ENCODE data around the gene CEP95. TPM values are rescaled to one million over a fixed set of nuclear protein-coding genes. Genes with fewer than 3 reads are reported as not detected.

CEP95 gene
- total and polyA plus RNA-seq, 2 of the 13 experiments (the other 11 are each of a cell fraction or from before 2014, with no cell fraction given): 65.9 to 68.8 TPM

- TF ChIP-seq GFI1 (CRISPR knock-in tag; IDR thresholded peaks at IDR 0.05; ENCODE audit: borderline replicate concordance) (no peak), ZNF329 (CRISPR knock-in tag; IDR thresholded peaks at IDR 0.05; ENCODE audit: low read depth) (0 out of 2 replicates have a peak, but pooled peaks have one; percentile 43), SETDB1 (CRISPR knock-in tag; IDR thresholded peaks at IDR 0.05; ENCODE audit: borderline replicate concordance) (no peak), BCLAF1 (IDR thresholded peaks at IDR 0.05) (no peak), BCL6 (CRISPR knock-in tag; IDR thresholded peaks at IDR 0.05) (no peak), POLR2AphosphoS2 (IDR thresholded peaks at IDR 0.05; ENCODE audit: low read depth, low read length) (no peak), NAIF1 (CRISPR knock-in tag; IDR thresholded peaks at IDR 0.05; ENCODE audit: borderline replicate concordance) (0 out of 2 replicates have a peak, but pooled peaks have one; percentile 0), AKNA (CRISPR knock-in tag; IDR thresholded peaks at IDR 0.05; ENCODE audit: borderline replicate concordance) (peak; percentile 47; the same call in 1 of the 2 replicates), NFIB (CRISPR knock-in tag; IDR thresholded peaks at IDR 0.05; ENCODE audit: borderline replicate concordance) (peak; percentile 80; the same call in 1 of the 2 replicates), ZBTB43 (CRISPR knock-in tag; conservative IDR thresholded peaks at IDR 0.05) (0 out of 2 replicates have a peak, but pooled peaks have one; percentile 37), ATF7 (IDR thresholded peaks at IDR 0.05) (no peak), ATF7 (CRISPR knock-in tag; IDR thresholded peaks at IDR 0.05) (no peak), ZNF674 (CRISPR knock-in tag; IDR thresholded peaks at IDR 0.05; ENCODE audit: low read depth) (no peak; the same call in 1 of the 2 replicates), DNMT3B (CRISPR knock-in tag; conservative IDR thresholded peaks at IDR 0.05) (no peak), KAT7 (CRISPR knock-in tag; IDR thresholded peaks at IDR 0.05; ENCODE audit: borderline replicate concordance) (0 out of 2 replicates have a peak, but pooled peaks have one; percentile 47), RNF219 (CRISPR knock-in tag; IDR thresholded peaks at IDR 0.05) (no peak), ZFAT (CRISPR knock-in tag; conservative IDR thresholded peaks at IDR 0.05) (no peak), ZNF256 (CRISPR knock-in tag; conservative IDR thresholded peaks at IDR 0.05) (peak; percentile 49; the same call in 1 of the 2 replicates), HNRNPL (IDR thresholded peaks at IDR 0.05; ENCODE audit: low read depth, low read length) (0 out of 2 replicates have a peak, but pooled peaks have one; percentile 28)
Measured at GRCh38 chr17:64496348-64496785, 10.4 kb upstream of the CEP95 start (continued).

Measured in HepG2 (cell line).